HG02840 (cell line): ENCODE results near the gene TRIM40.

ENCODE experiments used
- ATAC-seq: cut with Tn5 transposase; IDR thresholded peaks from one replicate; pipeline ENCODE4 v1.9.1; 2021; ENCODE audit warnings: mild to moderate bottlenecking, moderate library complexity, moderate number of reproducible peaks; ENCODE audit not compliant: unreplicated experiment, low FRiP score

TRIM40 gene

GRCh38 chr6:30135757-30136156 is at the start of gene TRIM40:
Gene TRIM40, plus strand, starts transcription at chr6:30136140. Its CDS starts 897 bp downstream, at chr6:30137037.
- ATAC-seq: no peak

GRCh38 chr6:30087876-30088275 is 48.1 kb upstream of the TRIM40 start:
- no peak for ATAC-seq

- no peak for ATAC-seq
These were observed 44.2 kb upstream of the TRIM40 start for GRCh38 chr6:30091577-30092381.

DNA sequence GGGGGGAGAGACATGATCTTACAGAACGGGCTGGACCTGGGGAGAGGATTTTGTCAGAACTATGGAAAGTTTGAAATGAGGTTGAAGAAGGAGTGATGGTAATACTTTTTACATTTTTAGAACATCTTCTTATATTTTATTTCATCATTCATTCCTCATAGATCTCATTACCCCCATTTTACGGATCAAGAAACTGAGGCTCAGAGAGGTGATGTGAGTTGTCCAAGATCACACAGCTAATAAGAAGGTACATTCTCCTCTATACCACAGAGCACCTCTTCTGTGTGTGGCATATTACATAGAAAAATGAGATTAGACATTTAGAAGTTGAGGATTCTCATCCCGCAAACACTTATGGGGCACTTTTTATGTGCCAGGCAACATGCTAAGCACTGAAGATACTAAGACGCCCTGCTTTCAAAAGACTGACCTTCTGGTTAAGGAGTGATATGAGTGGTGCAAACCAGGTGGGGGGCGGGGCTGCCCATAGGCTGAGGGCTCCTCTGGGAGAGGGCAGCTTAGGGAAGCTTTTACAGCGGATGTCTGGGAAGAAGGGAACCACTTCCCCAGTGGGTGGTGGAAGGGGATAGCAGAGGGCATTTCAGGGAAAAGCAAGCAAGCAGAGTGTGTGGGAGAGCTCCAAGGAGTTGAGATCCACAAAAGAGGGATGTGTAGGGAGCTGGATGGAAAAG is 42.9 kb upstream of the TRIM40 start:
- no peak for ATAC-seq

- no peak for ATAC-seq
These were observed 41.8 kb upstream of the TRIM40 start for GRCh38 chr6:30093951-30094661.

DNA sequence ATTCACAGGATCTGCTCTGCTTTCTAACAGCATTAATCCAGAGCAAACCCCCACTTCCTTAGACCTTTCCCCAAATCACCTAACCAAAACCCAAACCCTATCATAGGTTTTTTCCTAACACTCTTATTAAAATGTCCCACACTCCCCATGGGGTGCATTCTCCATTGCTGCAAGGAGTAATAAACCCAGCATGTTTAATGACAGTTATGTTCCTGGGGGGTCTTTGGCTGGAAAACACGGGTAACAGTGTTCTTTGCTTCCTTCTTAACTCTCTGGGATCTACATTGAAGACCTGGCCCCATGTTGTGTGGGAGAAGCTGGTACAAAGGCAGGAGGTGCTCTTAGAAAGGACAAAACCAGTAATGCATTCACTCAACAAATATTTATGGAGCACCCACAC is 39.1 kb upstream of the TRIM40 start:
- ATAC-seq: no peak

DNA sequence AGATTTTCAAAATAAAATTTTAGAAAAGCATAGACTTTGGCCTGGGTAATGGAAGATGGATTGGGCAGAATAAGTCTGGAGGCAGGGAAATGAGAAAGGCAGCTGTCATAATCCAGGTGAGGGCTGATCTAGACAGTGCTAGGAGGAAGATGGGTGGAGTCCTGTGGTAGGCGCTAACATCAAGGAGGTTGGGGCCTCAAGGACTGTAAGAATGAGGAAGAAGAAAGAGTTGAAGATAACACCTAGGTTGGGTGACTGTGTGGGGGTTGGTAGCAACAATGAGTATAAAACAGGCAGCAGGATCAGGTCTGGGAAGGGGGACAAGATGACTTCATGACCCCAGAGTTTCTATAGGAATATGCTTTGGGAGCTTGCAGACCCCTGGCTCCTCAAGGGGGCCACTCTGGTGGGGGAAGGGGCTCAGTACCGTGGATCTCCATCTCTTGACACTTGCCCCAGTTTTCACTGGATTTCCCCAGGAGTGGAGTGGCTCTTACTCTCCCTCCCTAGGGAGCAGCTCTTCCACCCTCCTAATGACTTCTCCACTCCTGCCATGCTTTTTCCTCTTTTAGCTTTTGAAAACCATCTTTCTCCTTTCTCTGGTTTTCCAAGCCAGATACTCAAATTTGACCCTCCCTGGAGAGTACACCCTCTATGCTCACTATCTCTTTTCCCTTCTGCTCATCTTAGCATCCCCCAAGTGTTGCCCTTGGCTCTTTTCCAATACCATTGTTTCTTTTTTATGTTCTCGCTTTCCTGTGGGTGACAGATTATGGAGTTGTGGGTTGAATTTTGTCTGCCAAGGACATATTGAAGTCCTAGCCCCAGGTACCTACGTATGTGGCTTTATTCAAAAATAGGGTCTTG is 37.8 kb upstream of the TRIM40 start:
- no peak for ATAC-seq

GRCh38 chr6:30100154-30100553 is 35.8 kb upstream of the TRIM40 start:
- ATAC-seq: no peak

DNA sequence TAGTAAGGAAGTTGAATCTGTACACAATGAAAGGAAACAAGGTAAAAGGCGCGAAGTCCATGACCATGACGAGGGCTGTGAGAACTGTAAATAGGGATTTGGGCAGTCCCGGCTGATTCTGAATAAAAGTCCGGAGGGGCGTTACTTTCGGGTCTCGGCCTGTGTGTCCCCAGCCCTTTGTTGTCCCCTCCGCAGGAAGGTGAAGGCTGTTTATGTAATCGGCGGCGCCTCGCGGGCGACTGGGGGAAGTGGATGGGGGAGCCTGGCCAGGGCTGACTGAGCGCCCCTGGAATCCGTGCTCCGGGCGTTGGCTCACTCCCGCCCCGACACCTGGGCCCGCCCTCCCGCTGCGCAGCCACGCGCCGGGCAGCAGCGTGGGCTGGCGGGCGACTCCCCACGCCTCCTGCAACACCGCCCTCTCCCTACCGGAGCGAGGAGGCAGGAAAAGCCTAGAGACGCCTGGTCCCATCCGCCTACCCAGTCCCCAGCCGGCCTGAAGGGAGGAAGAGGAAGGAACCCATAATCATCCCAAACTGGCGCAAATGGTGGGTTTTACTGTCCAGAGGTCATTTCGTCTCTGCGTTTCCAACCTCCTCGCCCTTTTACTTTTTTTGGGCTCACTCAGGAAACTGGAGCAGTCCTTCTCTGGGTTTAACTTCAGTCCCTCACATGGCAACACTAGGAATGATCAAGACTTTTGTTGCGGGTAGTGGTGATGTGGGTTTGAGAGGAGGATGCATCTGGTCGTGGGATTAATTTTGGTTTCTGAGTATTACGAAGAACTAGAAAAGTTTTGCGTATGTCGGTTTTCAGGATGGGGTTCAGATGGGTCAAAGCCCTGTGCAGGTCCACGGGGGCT is 35.1 kb upstream of the TRIM40 start:
- ATAC-seq: no peak

GRCh38 chr6:30101444-30102413 is 34.2 kb upstream of the TRIM40 start:
- no peak for ATAC-seq

GRCh38 chr6:30102414-30102969 is 33.4 kb upstream of the TRIM40 start:
- ATAC-seq: no peak

- ATAC-seq: peak; percentile 59
These were observed 32.7 kb upstream of the TRIM40 start for GRCh38 chr6:30102970-30103871.

DNA sequence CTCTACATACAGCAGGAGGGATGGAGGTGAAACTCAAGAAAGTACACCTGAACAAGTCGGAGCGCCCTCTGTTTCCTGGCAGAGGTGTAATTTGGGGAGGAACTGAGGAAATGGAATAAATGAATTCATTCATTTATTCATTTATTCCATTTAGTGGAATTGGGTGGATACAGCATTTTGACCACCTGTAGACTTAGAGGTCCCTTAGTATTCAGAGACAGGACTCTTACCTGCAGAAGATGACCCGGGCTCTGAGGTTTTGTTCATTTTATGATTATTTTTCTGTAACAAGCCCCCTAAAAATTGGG is 32.1 kb upstream of the TRIM40 start:
- no peak for ATAC-seq

DNA sequence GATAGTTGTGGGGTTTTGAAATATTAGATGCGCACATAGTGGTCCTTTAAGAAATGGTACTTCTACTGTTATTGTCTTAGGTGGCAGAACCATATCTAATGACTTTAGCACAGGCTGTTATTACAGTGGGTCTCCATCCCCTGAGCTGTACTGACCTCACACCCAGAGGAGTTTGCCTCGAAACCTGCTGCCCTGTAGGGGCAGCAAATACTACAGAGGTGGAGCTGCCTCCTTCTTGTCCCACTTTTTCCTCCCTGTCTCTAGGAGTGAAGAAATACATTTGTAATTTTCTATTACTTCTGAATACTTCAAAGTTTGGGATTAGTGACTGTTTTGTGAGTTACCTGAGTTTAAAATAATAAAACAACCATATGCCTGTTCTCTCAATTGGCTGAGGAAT is 31.3 kb upstream of the TRIM40 start:
- ATAC-seq: no peak

DNA sequence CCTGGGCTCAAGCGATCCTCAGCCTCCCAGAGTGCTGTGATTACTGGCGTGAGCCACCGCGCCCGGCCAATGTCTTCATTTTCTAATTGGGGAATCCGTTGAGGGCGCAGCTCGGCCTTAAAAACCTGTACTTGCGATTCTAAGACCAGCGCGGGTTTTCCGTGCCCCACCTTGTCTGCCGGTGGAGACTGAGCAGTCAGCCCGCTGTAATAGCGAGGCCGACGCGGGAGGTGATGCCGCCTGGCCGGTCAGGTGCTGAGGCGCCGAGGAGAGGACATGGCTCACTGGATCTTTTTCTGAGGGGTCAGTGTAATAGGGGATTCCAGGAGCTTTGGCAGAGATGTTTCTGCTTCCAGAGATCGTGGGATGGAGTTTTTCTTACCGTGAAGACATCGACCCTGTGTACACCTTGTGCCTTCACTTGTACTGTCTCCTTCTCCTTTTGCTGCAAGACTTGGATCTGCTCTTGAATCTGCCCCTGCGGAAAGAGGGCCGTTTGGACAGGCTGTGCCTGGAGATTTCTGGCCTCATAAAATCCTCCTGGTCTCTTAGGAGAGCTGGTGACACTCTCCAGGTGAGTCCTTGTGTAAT is 24.6 kb upstream of the TRIM40 start:
- ATAC-seq: no peak

DNA sequence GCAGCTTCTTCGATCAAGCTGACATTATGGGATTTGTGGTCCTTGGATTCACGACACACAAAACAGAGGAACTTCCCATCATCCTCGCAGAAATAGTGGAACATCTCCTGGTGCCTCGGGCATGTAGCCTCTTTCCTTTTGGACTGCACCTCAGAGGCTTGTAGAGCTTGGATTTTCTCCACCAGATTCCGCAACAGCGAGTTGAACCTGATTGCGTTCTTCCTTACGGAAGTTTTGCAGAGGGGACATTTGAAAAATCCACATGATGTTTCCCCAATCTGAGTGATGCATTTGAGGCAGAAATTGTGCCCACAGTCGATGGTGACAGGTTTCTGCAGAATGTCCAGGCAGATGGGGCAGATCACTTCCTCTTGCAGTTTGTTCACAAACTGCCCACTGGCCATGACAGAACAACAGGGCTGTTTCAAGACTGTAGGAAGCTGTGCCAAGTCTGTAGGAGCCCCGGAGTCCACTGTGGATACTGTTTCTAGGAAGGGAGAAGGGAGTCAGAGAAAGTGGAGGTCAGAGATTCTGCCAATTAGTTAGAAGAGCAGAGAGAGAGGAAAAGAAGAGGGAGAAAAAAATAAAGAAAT is 23.4 kb upstream of the TRIM40 start:
- no peak for ATAC-seq
